SU-DHL-6 (cell line): Measurements from ENCODE around the gene SRGAP3.

Experiments
- H2AFZ ChIP-seq: fragments of 200-600 bp; sonication (generic); 2 replicates; pipeline ENCODE4 v1.6.1; 2014; ENCODE audit warnings: low read depth, mild to moderate bottlenecking, moderate library complexity, mixed read lengths, antibody characterized with exemption, low read length; ENCODE audit not compliant: severe bottlenecking
- H3F3A ChIP-seq: fragments of 200-600 bp; shearing (Covaris generic); 2 replicates; pipeline ENCODE4 v1.6.0; 2016; ENCODE audit warnings: antibody characterized with exemption, mild to moderate bottlenecking; ENCODE audit not compliant: insufficient read depth
- H3K27ac ChIP-seq: fragments of 200-600 bp; sonication (generic); 2 replicates; pipeline ENCODE4 v1.5.1; 2016; ENCODE audit warnings: low read depth, mild to moderate bottlenecking, low read length, moderate library complexity, mixed read lengths
- H3K27me3 ChIP-seq: fragments of 200-600 bp; sonication (generic), shearing (Covaris generic); 2 replicates; pipeline ENCODE4 v1.6.0; 2014; ENCODE audit warnings: mild to moderate bottlenecking, low read length
- H3K36me3 ChIP-seq: fragments of 200-600 bp; sonication (generic); 2 replicates; pipeline ENCODE4 v1.6.1; 2014; ENCODE audit warnings: mild to moderate bottlenecking, low read length, mixed read lengths
- H3K4me2 ChIP-seq: fragments of 300-600, 200-600 bp; shearing (Covaris generic), sonication (generic); 2 replicates; pipeline ENCODE4 v1.6.0; 2014; ENCODE audit warnings: low read length, low read depth, mild to moderate bottlenecking; ENCODE audit not compliant: poor library complexity, severe bottlenecking
- H3K4me3 ChIP-seq: fragments of 200-600 bp; sonication (generic); 2 replicates; pipeline ENCODE4 v1.5.1; 2014; ENCODE audit warnings: antibody characterized with exemption, low read length, mild to moderate bottlenecking, mixed read lengths; ENCODE audit not compliant: insufficient read depth, poor library complexity, severe bottlenecking
- H3K79me2 ChIP-seq: fragments of 200-600 bp; sonication (generic); 2 replicates; pipeline ENCODE4 v1.6.1; 2014; ENCODE audit warnings: mild to moderate bottlenecking, low read length, moderate library complexity; ENCODE audit not compliant: insufficient read depth
- H3K9ac ChIP-seq: fragments of 200-600 bp; sonication (generic); 2 replicates; pipeline ENCODE4 v1.7.0; 2014; ENCODE audit warnings: mild to moderate bottlenecking, low read length
- H3K9me2 ChIP-seq: fragments of 200-600 bp; sonication (generic); replicated peaks from 2 replicates; pipeline ENCODE4 v1.6.1; 2014; ENCODE audit warnings: low read length; ENCODE audit not compliant: insufficient read depth
- H3K9me3 ChIP-seq: fragments of 200-600 bp; sonication (generic); 2 replicates; pipeline ENCODE4 v1.6.1; 2014; ENCODE audit warnings: low read length, mixed read lengths; ENCODE audit not compliant: insufficient read depth
- H4K20me1 ChIP-seq: fragments of 200-600 bp; sonication (generic); 2 replicates; pipeline ENCODE4 v1.6.1; 2014; ENCODE audit warnings: low read depth, mild to moderate bottlenecking, antibody characterized with exemption, low read length, moderate library complexity, mixed read lengths
- CTCF ChIP-seq: fragments of 200-600 bp; sonication (generic); IDR thresholded peaks from one replicate; pipeline ENCODE4 v1.5.1; 2017; ENCODE audit warnings: antibody characterized with exemption, mild to moderate bottlenecking, low read length, moderate library complexity; ENCODE audit not compliant: insufficient read depth, poor library complexity, severe bottlenecking
- EZH2phosphoT487 ChIP-seq: fragments of 200-600 bp; sonication (generic), shearing (Covaris generic); conservative IDR thresholded peaks from 2 replicates; pipeline ENCODE4 v1.6.1; 2018; ENCODE audit warnings: mild to moderate bottlenecking, antibody characterized with exemption, low read length, moderate library complexity, mixed read lengths

The SRGAP3 gene

GRCh38 chr3:9028134-9028533, 221.3 kb downstream of the SRGAP3 start:
- Histone ChIP-seq H3K9me2 (no peaks in the 10 kb centered on the region), H3F3A (no peaks in the 10 kb centered on the region), H3K27ac (no peak overlapping the region), H3K4me2 (no peak overlapping the region), H3K36me3 (no peaks in the 10 kb centered on the region), H3K4me3 (no peak overlapping the region), H2AFZ (no peak overlapping the region), H3K27me3 (no peaks in the 10 kb centered on the region), H3K9me3 (no peaks in the 10 kb centered on the region), H3K79me2 (no peaks in the 10 kb centered on the region), H4K20me1 (no peaks in the 10 kb centered on the region), H3K9ac (no peak overlapping the region)
- TF ChIP-seq EZH2phosphoT487 (no peak), CTCF (no peak)

GRCh38 chr3:9026320-9027045, 223.0 kb downstream of the SRGAP3 start:
- H3K27ac ChIP-seq = no peak overlapping the region
- no peaks in the 10 kb centered on the region for H3K27me3 ChIP-seq
- H3F3A ChIP-seq = no peaks in the 10 kb centered on the region
- H3K79me2 ChIP-seq = no peaks in the 10 kb centered on the region
- H2AFZ ChIP-seq = no peak overlapping the region
- H3K9ac ChIP-seq = no peak overlapping the region
- no peaks in the 10 kb centered on the region for H3K9me2 ChIP-seq
- no peak overlapping the region for H3K4me3 ChIP-seq
- no peak overlapping the region for H3K4me2 ChIP-seq
- H3K36me3 ChIP-seq = no peaks in the 10 kb centered on the region
- H4K20me1 ChIP-seq = no peaks in the 10 kb centered on the region
- no peak for TF ChIP-seq EZH2phosphoT487
- TF ChIP-seq CTCF = no peak
- no peaks in the 10 kb centered on the region for H3K9me3 ChIP-seq

- H3K4me2 ChIP-seq = no peak overlapping the region
- no peaks in the 10 kb centered on the region for H3K27me3 ChIP-seq
- no peak overlapping the region for H3K27ac ChIP-seq
- no peaks in the 10 kb centered on the region for H3K9me2 ChIP-seq
- no peak overlapping the region for H3K4me3 ChIP-seq
- no peak for TF ChIP-seq EZH2phosphoT487
- no peak for TF ChIP-seq CTCF
- no peaks in the 10 kb centered on the region for H3K79me2 ChIP-seq
- no peaks in the 10 kb centered on the region for H3F3A ChIP-seq
- no peaks in the 10 kb centered on the region for H4K20me1 ChIP-seq
- no peaks in the 10 kb centered on the region for H3K9me3 ChIP-seq
- H3K9ac ChIP-seq = no peak overlapping the region
- no peaks in the 10 kb centered on the region for H3K36me3 ChIP-seq
- H2AFZ ChIP-seq = no peak overlapping the region
Observed at GRCh38 chr3:9024341-9024740, 225.1 kb downstream of the SRGAP3 start.
